Esophagus squamous epithelium (tissue), 4 donors: ENCODE measurements around the gene ARF3.

ENCODE experiments used
- CTCF ChIP-seq, 6 experiments: fragments of 450-650 bp in 4 of 6; fragments of 200-600 bp in 2 of 6; sonication (generic) in 2 of 6; IDR thresholded peaks; one replicate each; pipeline ENCODE4 v1.5.1; 2016 to 2019; ENCODE audit warnings: antibody characterized with exemption in 6 of 6, mild to moderate bottlenecking in 4 of 6, moderate library complexity in 4 of 6
- POLR2A ChIP-seq, 4 donors: fragments of 450-650 bp; IDR thresholded peaks; one replicate each; pipeline ENCODE4 v1.6.1; 2017; ENCODE audit warnings: antibody characterized with exemption in 4 of 4, mild to moderate bottlenecking in 4 of 4, moderate library complexity in 3 of 4

DNA sequence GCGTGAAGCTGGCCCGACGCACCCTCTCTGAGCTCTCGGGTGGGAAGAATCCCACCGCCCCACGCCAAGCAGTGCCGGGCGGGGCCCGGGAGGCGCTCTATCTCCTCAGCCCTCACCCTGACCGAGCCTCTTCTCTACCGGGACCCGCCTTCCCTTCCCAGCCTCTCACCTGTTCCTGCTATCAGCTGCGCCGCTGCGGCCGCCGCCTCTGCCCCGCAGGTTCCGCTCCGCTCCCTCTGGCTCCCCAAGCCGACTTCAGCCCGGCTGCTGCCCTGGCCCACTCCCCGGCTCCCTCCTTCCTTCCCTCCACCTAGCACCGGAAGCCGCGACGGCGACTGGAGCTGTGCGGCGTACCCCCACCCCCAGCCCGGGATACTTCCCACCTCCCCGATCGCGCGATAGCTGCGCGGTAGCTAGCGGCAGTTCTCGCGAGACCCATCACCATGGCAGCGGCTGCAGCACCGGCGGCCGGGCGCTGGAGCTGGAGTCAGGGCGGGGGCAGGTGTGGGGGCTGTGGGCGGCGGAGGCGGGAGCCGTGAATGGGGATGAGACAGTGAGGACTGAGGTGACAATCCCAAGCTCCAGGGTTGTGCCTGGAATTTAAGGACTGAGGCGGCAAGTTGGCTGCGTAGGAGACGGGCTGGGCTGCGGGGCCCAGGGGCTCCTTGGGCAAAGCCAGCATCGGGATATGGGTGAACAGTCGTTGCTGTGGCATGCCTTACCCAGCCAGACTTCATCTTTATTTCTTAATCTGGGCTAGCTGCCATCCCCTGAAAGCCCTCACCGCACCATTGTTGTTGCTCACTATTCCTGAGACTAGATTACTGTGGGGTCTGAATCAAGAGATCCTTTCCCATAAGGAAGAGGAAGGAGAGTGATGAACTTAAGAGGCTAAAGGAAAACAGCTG is at the start of gene ARF3:
- TF ChIP-seq CTCF (IDR thresholded peaks at IDR 0.05) (no peak), POLR2A (IDR thresholded peaks at IDR 0.05) (peak in 3 of 4 donors; percentile 24 to 70 (median 64))
